ENCODE results near the gene NOL11. TPM values are rescaled to one million over a fixed set of nuclear protein-coding genes. Genes with fewer than 3 reads are reported as not detected.

Gene NOL11
- total and polyA plus RNA-seq, 8 donors, result 9.0 to 84.6 (median 32.7) TPM

- Histone ChIP-seq H3K27ac (no peak overlapping the region), H3K4me3 (no peak overlapping the region), H3K4me1 (peaks cover 0 to 4% (median 2%) of the 10 kb centered on the region in 4 donors), H3K27me3 (no peaks in the 10 kb centered on the region), H3K9me3 (no peaks in the 10 kb centered on the region), H3K36me3 (peaks cover 0 to 8% (median 7%) of the 10 kb centered on the region in 4 donors)
- no peak for DNase-seq
- intact Hi-C loops (cut with DNase I; ENCODE audit: low total_unique reads), result no loop called here
- 81 to 93% (median 87%) methylated on average over 2 of the region's 2 CpGs for WGBS, 5 donors
- TF ChIP-seq CTCF (IDR thresholded peaks at IDR 0.05) (no peak), POLR2AphosphoS5 (IDR thresholded peaks at IDR 0.05) (no peak), POLR2A (IDR thresholded peaks at IDR 0.05) (no peak), EP300 (IDR thresholded peaks at IDR 0.05) (no peak)
Measured at GRCh38 chr17:67686241-67686640, 31.5 kb upstream of the NOL11 start.

- H3K36me3 ChIP-seq, result peaks cover 0 to 16% (median 8%) of the 10 kb centered on the region in 4 donors
- no peaks in the 10 kb centered on the region for H3K9me3 ChIP-seq
- DNase-seq, result no peak
- peaks cover 0 to 4% (median 2%) of the 10 kb centered on the region in 4 donors for H3K4me1 ChIP-seq
- no peak overlapping the region for H3K27ac ChIP-seq
- H3K4me3 ChIP-seq, result no peak overlapping the region
- H3K27me3 ChIP-seq, result no peaks in the 10 kb centered on the region
- WGBS, 5 donors, result 88 to 96% (median 94%) methylated on average over 2 of the region's 2 CpGs
- TF ChIP-seq POLR2AphosphoS5 (IDR thresholded peaks at IDR 0.05) (no peak), POLR2A (IDR thresholded peaks at IDR 0.05) (no peak), EP300 (IDR thresholded peaks at IDR 0.05) (no peak), CTCF (IDR thresholded peaks at IDR 0.05) (no peak)
- intact Hi-C loops (cut with DNase I; ENCODE audit: low total_unique reads), result no loop called here
Measured at GRCh38 chr17:67687511-67687910, 30.2 kb upstream of the NOL11 start.

GRCh38 chr17:67689534-67690177 is 28.1 kb upstream of the NOL11 start:
- 40 to 50% (median 42%) methylated on average over 2 of the region's 2 CpGs for WGBS, 5 donors

GRCh38 chr17:67693811-67694210 is 23.9 kb upstream of the NOL11 start:
- intact Hi-C loops (cut with DNase I; ENCODE audit: low total_unique reads), result loop anchor here (10.0 kb wide), 1 partner anchor 319 kb away; the partner anchor contains the start of gene PITPNC1
- Histone ChIP-seq H3K27me3 (no peaks in the 10 kb centered on the region), H3K4me1 (peaks cover 0 to 4% (median 2%) of the 10 kb centered on the region in 4 donors), H3K36me3 (peaks cover 0 to 20% (median 13%) of the 10 kb centered on the region in 4 donors), H3K27ac (no peak overlapping the region), H3K4me3 (no peak overlapping the region), H3K9me3 (no peaks in the 10 kb centered on the region)
- no peak for TF ChIP-seq CTCF (IDR thresholded peaks at IDR 0.05)
- TF ChIP-seq POLR2A (IDR thresholded peaks at IDR 0.05), result no peak
- TF ChIP-seq EP300 (IDR thresholded peaks at IDR 0.05), result no peak
- TF ChIP-seq POLR2AphosphoS5 (IDR thresholded peaks at IDR 0.05), result no peak
- no peak for DNase-seq

More at GRCh38 chr17:67689534-67690177, 28.1 kb upstream of the NOL11 start:
- Histone ChIP-seq H3K27ac (no peak overlapping the region), H3K9me3 (no peaks in the 10 kb centered on the region), H3K36me3 (peaks cover 0 to 27% (median 20%) of the 10 kb centered on the region in 4 donors), H3K27me3 (no peaks in the 10 kb centered on the region), H3K4me3 (no peak overlapping the region), H3K4me1 (peaks cover 0 to 4% (median 2%) of the 10 kb centered on the region in 4 donors)
- TF ChIP-seq POLR2AphosphoS5 (IDR thresholded peaks at IDR 0.05) (no peak), CTCF (IDR thresholded peaks at IDR 0.05) (peak in 5 of 7 experiments; percentile 55 to 79 (median 75))
- peak; percentile 44 to 83 for DNase-seq
- intact Hi-C loops (cut with DNase I; ENCODE audit: low total_unique reads), result loop anchor here (10.0 kb wide), 1 partner anchor 315 kb away; the partner anchor contains the start of gene PITPNC1
